Natural killer cell (primary cell): ENCODE measurements around the gene NUAK1. TPM values are rescaled to one million over a fixed set of nuclear protein-coding genes. Genes with fewer than 3 reads are reported as not detected.

ENCODE experiments used
- ATAC-seq, 3 donors: fragments of 150-1000 bp in 2 of 3; fragments of 200-7000 bp in 1 of 3; cut with Tn5 transposase; 1 replicate in 1 of 3; 2 replicates in 2 of 3; pipeline ENCODE4 v1.10.0; 2021; ENCODE audit warnings: mild to moderate bottlenecking in 2 of 3, moderate library complexity in 2 of 3
- DNase-seq, 2 donors: peaks; one replicate each; pipeline versions ENCODE4 v3.0.0 to v3.0.0-alpha.2; 2013 to 2021; ENCODE audit warnings: mixed read lengths in 1 of 2
- H3K27ac ChIP-seq: one replicate; pipeline ENCODE4 v1.5.1; 2013; ENCODE audit warnings: mild to moderate bottlenecking, low read length
- H3K27me3 ChIP-seq: one replicate; pipeline ENCODE4 v1.6.1; 2013; ENCODE audit warnings: low read length; ENCODE audit not compliant: control insufficient read depth, insufficient read depth
- H3K36me3 ChIP-seq: one replicate; pipeline ENCODE4 v1.6.1; 2013; ENCODE audit warnings: low read length; ENCODE audit not compliant: control insufficient read depth, insufficient read depth
- H3K4me1 ChIP-seq: one replicate; pipeline ENCODE4 v1.6.1; 2013; ENCODE audit warnings: low read length; ENCODE audit not compliant: control insufficient read depth, insufficient read depth
- H3K4me3 ChIP-seq: one replicate; pipeline ENCODE4 v1.5.1; 2013; ENCODE audit warnings: low read length
- H3K9me3 ChIP-seq: one replicate; pipeline ENCODE4 v1.6.1; 2013; ENCODE audit warnings: low read length; ENCODE audit not compliant: control insufficient read depth, insufficient read depth
- H3K27ac Mint-ChIP-seq, 2 donors: one replicate each; pipeline ENCODE4 v1.8.0; 2022; ENCODE audit warnings: mild to moderate bottlenecking in 2 of 2, mixed read lengths in 2 of 2, moderate library complexity in 1 of 2
- H3K27me3 Mint-ChIP-seq, 2 donors: one replicate each; pipeline ENCODE4 v1.8.0; 2022; ENCODE audit warnings: low read depth in 2 of 2, mixed read lengths in 2 of 2
- H3K36me3 Mint-ChIP-seq: one replicate; pipeline ENCODE4 v1.8.0; 2022; ENCODE audit warnings: mixed read lengths
- H3K4me1 Mint-ChIP-seq, 2 donors: one replicate each; pipeline ENCODE4 v1.8.0; 2022; ENCODE audit warnings: mixed read lengths in 2 of 2
- H3K4me3 Mint-ChIP-seq: one replicate; pipeline ENCODE4 v1.8.0; 2022; ENCODE audit warnings: mild to moderate bottlenecking, moderate library complexity, mixed read lengths
- H3K9me3 Mint-ChIP-seq, 2 donors: one replicate each; pipeline ENCODE4 v1.8.0; 2022; ENCODE audit warnings: mixed read lengths in 2 of 2
- CTCF ChIP-seq: fragments of 200-600 bp; IDR thresholded peaks from one replicate; pipeline ENCODE4 v1.8.0; 2022; ENCODE audit warnings: antibody characterized with exemption
- WGBS: methylation state at CpG from one replicate; pipeline ENCODE4 v1.1.7; 2013; ENCODE audit warnings: missing lambda C conversion rate; ENCODE audit not compliant: insufficient coverage; 5-methylcytosine and 5-hydroxymethylcytosine counted together
- intact Hi-C: fragments of 100-400 bp; cut with micrococcal nuclease; formaldehyde crosslinking; loops from one replicate; pipeline ENCODE4 v1.14.2; 2022
- total RNA-seq, 4 donors: library from RNA; stranded (reverse); fragments of 120-200 nt in 1 of 4; gene quantifications; one replicate each; pipeline versions ENCODE4 v1.2.3 to v1.2.4, GENCODE V29; 2013 to 2022

The NUAK1 gene
- total RNA-seq, 3 donors from 2014 or later (not counting 1 experiment from before 2014, with no cell fraction given), result 1.4 to 10.9 (median 3.4) TPM

DNA sequence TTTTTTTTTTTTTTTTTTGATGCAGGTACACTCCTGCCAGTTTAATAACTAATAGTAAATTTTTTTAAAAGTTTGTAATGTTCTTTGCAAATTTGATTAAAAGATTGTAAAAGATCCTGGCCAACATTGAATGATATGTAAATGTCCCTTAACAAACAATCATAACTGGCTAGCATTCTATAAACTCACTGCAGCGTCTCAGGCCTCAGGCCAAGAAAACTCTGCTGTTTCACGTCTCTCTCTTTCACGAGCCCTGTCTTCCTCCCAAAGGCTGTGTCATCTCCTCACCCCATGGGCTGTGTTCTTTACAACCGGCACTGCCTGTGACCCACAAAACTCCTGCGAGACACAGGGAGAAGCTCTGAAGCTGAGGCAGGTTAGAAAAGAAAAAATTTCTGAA, 103.3 kb downstream of the NUAK1 start:
- TF ChIP-seq CTCF, result no peak
- Mint-ChIP-seq H3K27me3 (peaks cover 0 to 3% of the 10 kb centered on the region in 2 donors), H3K9me3 (no peaks in the 10 kb centered on the region), H3K4me3 (no peak overlapping the region), H3K36me3 (no peaks in the 10 kb centered on the region), H3K27ac (no peak overlapping the region), H3K4me1 (no peaks in the 10 kb centered on the region)
- no peaks in the 10 kb centered on the region for H3K36me3 ChIP-seq
- intact Hi-C loops, result no loop called here
- DNase-seq (no peak), ATAC-seq (no peak)
- no peaks in the 10 kb centered on the region for H3K9me3 ChIP-seq
- H3K27ac ChIP-seq, result no peak overlapping the region
- H3K4me1 ChIP-seq, result no peaks in the 10 kb centered on the region
- H3K4me3 ChIP-seq, result no peak overlapping the region
- H3K27me3 ChIP-seq, result no peaks in the 10 kb centered on the region
- 87% methylated on average over 3 of the region's 5 CpGs for WGBS

DNA sequence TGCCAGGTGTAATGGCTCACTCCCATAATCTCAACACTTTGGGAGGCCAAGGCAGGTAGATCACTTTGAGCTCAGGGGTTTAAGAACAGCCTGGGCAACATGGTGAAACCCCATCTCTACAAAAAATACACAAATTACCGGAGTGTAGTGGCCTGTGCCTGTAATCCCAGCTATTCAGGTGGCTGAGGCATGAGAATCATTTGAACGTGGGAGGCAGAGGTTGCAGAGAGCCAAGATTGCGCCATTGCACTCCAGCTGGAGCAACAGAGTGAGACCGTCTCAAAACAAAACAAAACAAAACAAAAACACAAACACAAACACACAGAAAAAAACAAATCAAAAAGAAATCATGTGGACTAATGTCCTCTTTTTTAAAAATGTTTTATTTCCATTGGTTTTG, 104.4 kb downstream of the NUAK1 start:
- Mint-ChIP-seq H3K36me3 (no peaks in the 10 kb centered on the region), H3K9me3 (no peaks in the 10 kb centered on the region), H3K27ac (no peak overlapping the region), H3K4me1 (no peaks in the 10 kb centered on the region), H3K27me3 (peaks cover 0 to 3% of the 10 kb centered on the region in 2 donors), H3K4me3 (no peak overlapping the region)
- Histone ChIP-seq H3K4me3 (no peak overlapping the region), H3K4me1 (no peaks in the 10 kb centered on the region), H3K36me3 (no peaks in the 10 kb centered on the region), H3K27ac (no peak overlapping the region), H3K9me3 (no peaks in the 10 kb centered on the region), H3K27me3 (no peaks in the 10 kb centered on the region)
- intact Hi-C loops, result no loop called here
- no peak for DNase-seq
- TF ChIP-seq CTCF, result no peak
- WGBS, result 88% methylated on average over 4 of the region's 4 CpGs
- no peak for ATAC-seq

DNA sequence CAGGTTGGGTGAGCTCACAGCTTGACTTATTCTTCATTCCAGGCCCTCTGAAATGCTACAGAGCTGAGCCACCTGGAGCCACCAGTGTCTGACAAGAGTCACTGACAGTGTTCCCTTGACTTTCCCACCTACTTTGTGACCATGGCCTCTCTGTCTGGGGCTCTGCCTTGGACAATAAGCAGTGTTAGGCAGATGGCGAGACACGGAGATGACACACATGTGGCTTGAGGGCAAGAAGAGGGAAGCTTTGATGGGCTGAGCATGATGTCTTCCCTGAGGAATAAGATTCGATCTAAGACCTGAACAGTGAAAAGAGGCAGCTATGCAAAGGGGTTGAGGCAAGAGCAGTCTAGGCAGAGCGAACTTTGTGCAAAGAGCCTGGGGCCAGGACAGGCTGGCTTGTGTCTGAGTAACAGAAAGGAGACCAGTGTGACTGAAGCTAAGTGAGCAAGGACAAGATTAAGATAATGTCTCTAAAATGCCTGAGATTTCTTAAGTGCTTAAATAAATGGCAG, 105.5 kb downstream of the NUAK1 start:
- Histone ChIP-seq H3K9me3 (no peaks in the 10 kb centered on the region), H3K4me3 (no peak overlapping the region), H3K4me1 (no peaks in the 10 kb centered on the region), H3K27ac (no peak overlapping the region), H3K36me3 (no peaks in the 10 kb centered on the region), H3K27me3 (no peaks in the 10 kb centered on the region)
- Mint-ChIP-seq H3K27me3 (peaks cover 3 to 4% of the 10 kb centered on the region in 2 donors), H3K36me3 (no peaks in the 10 kb centered on the region), H3K4me3 (no peak overlapping the region), H3K27ac (no peak overlapping the region), H3K9me3 (no peaks in the 10 kb centered on the region), H3K4me1 (no peaks in the 10 kb centered on the region)
- intact Hi-C loops, result no loop called here
- DNase-seq (no peak), ATAC-seq (no peak)
- 92% methylated on average over 4 of the region's 4 CpGs for WGBS
- TF ChIP-seq CTCF, result no peak

DNA sequence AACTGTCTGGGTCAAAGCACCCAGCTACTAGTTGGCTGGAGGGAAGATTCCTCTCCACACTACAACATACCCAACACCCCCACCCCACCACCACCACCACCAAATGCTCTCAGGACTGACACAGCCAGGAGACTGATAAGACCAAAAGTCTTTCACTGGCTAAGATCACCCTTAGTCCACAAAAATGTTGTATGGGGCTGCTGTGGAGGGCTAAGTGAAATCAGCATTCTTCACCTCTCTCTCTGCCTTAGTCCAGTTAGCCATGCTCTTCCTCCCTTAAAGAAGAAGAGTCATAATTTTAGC, 106.2 kb downstream of the NUAK1 start:
- no peaks in the 10 kb centered on the region for H3K9me3 Mint-ChIP-seq
- H3K36me3 Mint-ChIP-seq, result no peaks in the 10 kb centered on the region
- no peak for TF ChIP-seq CTCF
- DNase-seq, result no peak
- no peak for ATAC-seq
- H3K4me1 Mint-ChIP-seq, result no peaks in the 10 kb centered on the region
- Histone ChIP-seq H3K4me3 (no peak overlapping the region), H3K4me1 (no peaks in the 10 kb centered on the region), H3K27ac (no peak overlapping the region), H3K9me3 (no peaks in the 10 kb centered on the region), H3K27me3 (no peaks in the 10 kb centered on the region), H3K36me3 (no peaks in the 10 kb centered on the region)
- H3K27ac Mint-ChIP-seq, result no peak overlapping the region
- H3K27me3 Mint-ChIP-seq, result peaks cover 8 to 10% of the 10 kb centered on the region in 2 donors
- no peak overlapping the region for H3K4me3 Mint-ChIP-seq
- intact Hi-C loops, result no loop called here
